ENCODE results near the gene UBC.
A peak's percentile ranks its signal among the peaks of the same experiment; 100 is the strongest.
"Not testable (repeated sequence)": the region's sequence is repeated elsewhere in the genome, so short reads cannot be mapped to it uniquely, and the experiment has no call there.

The UBC gene

GRCh38 chr12:124898200-124898922, 16.1 kb downstream of the UBC start:
- Histone ChIP-seq H3K27me3 (replicated peaks; ENCODE audit: control insufficient read depth, insufficient read depth, low read length) (no peaks in the 10 kb centered on the region), H3K4me3 (replicated peaks; ENCODE audit: low read depth, low read length) (no peak overlapping the region), H3K36me3 (ENCODE audit: control insufficient read depth, insufficient read depth, low read length) (no peaks in the 10 kb centered on the region)
- peak; percentile 98 for TF ChIP-seq CTCF (IDR thresholded peaks at IDR 0.05; ENCODE audit: insufficient read depth, low read length, poor library complexity, severe bottlenecking)
- DNase-seq (ENCODE audit: extremely low read depth, insufficient read length): peak; percentile 83

GRCh38 chr12:124896461-124896860, 18.0 kb downstream of the UBC start:
- TF ChIP-seq CTCF (IDR thresholded peaks at IDR 0.05; ENCODE audit: insufficient read depth, low read length, poor library complexity, severe bottlenecking): no peak
- DNase-seq (ENCODE audit: extremely low read depth, insufficient read length): no peak
- no peak overlapping the region for H3K4me3 ChIP-seq (replicated peaks; ENCODE audit: low read depth, low read length)

GRCh38 chr12:124893792-124894516, 20.5 kb downstream of the UBC start:
- TF ChIP-seq CTCF (IDR thresholded peaks at IDR 0.05; ENCODE audit: insufficient read depth, low read length, poor library complexity, severe bottlenecking): no peak
- peak; percentile 68 for DNase-seq (ENCODE audit: extremely low read depth, insufficient read length)
- H3K36me3 ChIP-seq (ENCODE audit: control insufficient read depth, insufficient read depth, low read length): no peaks in the 10 kb centered on the region
- H3K27me3 ChIP-seq (replicated peaks; ENCODE audit: control insufficient read depth, insufficient read depth, low read length): no peaks in the 10 kb centered on the region
- H3K4me3 ChIP-seq (replicated peaks; ENCODE audit: low read depth, low read length): no peak overlapping the region

More at GRCh38 chr12:124896461-124896860, 18.0 kb downstream of the UBC start:
- Histone ChIP-seq H3K27me3 (replicated peaks; ENCODE audit: control insufficient read depth, insufficient read depth, low read length) (no peaks in the 10 kb centered on the region), H3K36me3 (ENCODE audit: control insufficient read depth, insufficient read depth, low read length) (no peaks in the 10 kb centered on the region)

GRCh38 chr12:124888260-124888659, 26.2 kb downstream of the UBC start:
- TF ChIP-seq CTCF (IDR thresholded peaks at IDR 0.05; ENCODE audit: insufficient read depth, low read length, poor library complexity, severe bottlenecking): no peak
- H3K27me3 ChIP-seq (replicated peaks; ENCODE audit: control insufficient read depth, insufficient read depth, low read length): no peaks in the 10 kb centered on the region
- no peak overlapping the region for H3K4me3 ChIP-seq (replicated peaks; ENCODE audit: low read depth, low read length)
- no peak for DNase-seq (ENCODE audit: extremely low read depth, insufficient read length)
- no peaks in the 10 kb centered on the region for H3K36me3 ChIP-seq (ENCODE audit: control insufficient read depth, insufficient read depth, low read length)

GRCh38 chr12:124887766-124888165, 26.7 kb downstream of the UBC start:
- DNase-seq (ENCODE audit: extremely low read depth, insufficient read length); H3K27me3 ChIP-seq (replicated peaks; ENCODE audit: control insufficient read depth, insufficient read depth, low read length); H3K36me3 ChIP-seq (ENCODE audit: control insufficient read depth, insufficient read depth, low read length); H3K4me3 ChIP-seq (replicated peaks; ENCODE audit: low read depth, low read length): not testable (repeated sequence)

Measured in GM06990 (cell line).